Neural cell (in vitro differentiated cells): ENCODE measurements around the gene RIPK3.

Experiments
- CTCF ChIP-seq: fragments of 450-650 bp; IDR thresholded peaks from 2 replicates; pipeline ENCODE4 v1.5.1; 2014; ENCODE audit warnings: antibody characterized with exemption, mild to moderate bottlenecking, moderate library complexity; ENCODE audit not compliant: poor library complexity, severe bottlenecking
- POLR2AphosphoS5 ChIP-seq: IDR thresholded peaks from 2 replicates; pipeline ENCODE4 v1.6.1; 2012

GRCh38 chr14:24361326-24361725 lies 21.5 kb upstream of the RIPK3 start:
- TF ChIP-seq CTCF (no peak), POLR2AphosphoS5 (no peak)
